DOHH2 (cell line): ENCODE measurements around the gene SYK.

ENCODE experiments used
- CTCF ChIP-seq: fragments of 200-600 bp; sonication (generic); IDR thresholded peaks from one replicate; pipeline ENCODE4 v1.5.1; 2014; ENCODE audit warnings: antibody characterized with exemption, mild to moderate bottlenecking, low read depth, low read length; ENCODE audit not compliant: poor library complexity, severe bottlenecking
- EZH2phosphoT487 ChIP-seq: fragments of 200-600 bp; sonication (generic); IDR thresholded peaks from 2 replicates; pipeline ENCODE4 v1.6.1; 2017; ENCODE audit warnings: borderline replicate concordance, mild to moderate bottlenecking, antibody characterized with exemption, low read length, moderate library complexity, mixed read lengths

DNA sequence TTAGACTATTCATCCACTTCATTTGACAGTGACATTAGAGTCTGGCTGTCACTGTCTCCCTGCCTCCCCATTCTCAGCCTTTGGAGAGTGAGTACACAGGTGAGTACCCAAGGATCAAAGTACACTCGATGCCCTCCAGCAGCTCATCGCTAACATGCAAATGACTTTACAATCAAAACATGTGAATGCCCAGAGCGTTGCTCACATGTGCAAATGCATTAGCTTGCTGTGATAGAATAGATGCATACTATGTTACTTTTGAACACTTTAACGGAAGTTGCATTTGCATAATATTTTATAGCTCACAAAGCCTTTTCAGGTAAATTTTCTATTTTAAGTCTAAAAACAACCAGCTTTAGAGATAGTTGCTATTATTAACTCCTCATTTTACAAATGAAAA, 107.6 kb downstream of the SYK start:
- TF ChIP-seq CTCF (no peak), EZH2phosphoT487 (no peak)
